NCI-H510A (cell line): ENCODE results near the gene TNN.
"Not testable (repeated sequence)": the region's sequence is repeated elsewhere in the genome, so short reads cannot be mapped to it uniquely, and the experiment has no call there.

Experiments used
- DNase-seq: peaks from one replicate; lab custom pipeline; 2025; lab: John Stamatoyannopoulos, UW

TNN gene, protein sequence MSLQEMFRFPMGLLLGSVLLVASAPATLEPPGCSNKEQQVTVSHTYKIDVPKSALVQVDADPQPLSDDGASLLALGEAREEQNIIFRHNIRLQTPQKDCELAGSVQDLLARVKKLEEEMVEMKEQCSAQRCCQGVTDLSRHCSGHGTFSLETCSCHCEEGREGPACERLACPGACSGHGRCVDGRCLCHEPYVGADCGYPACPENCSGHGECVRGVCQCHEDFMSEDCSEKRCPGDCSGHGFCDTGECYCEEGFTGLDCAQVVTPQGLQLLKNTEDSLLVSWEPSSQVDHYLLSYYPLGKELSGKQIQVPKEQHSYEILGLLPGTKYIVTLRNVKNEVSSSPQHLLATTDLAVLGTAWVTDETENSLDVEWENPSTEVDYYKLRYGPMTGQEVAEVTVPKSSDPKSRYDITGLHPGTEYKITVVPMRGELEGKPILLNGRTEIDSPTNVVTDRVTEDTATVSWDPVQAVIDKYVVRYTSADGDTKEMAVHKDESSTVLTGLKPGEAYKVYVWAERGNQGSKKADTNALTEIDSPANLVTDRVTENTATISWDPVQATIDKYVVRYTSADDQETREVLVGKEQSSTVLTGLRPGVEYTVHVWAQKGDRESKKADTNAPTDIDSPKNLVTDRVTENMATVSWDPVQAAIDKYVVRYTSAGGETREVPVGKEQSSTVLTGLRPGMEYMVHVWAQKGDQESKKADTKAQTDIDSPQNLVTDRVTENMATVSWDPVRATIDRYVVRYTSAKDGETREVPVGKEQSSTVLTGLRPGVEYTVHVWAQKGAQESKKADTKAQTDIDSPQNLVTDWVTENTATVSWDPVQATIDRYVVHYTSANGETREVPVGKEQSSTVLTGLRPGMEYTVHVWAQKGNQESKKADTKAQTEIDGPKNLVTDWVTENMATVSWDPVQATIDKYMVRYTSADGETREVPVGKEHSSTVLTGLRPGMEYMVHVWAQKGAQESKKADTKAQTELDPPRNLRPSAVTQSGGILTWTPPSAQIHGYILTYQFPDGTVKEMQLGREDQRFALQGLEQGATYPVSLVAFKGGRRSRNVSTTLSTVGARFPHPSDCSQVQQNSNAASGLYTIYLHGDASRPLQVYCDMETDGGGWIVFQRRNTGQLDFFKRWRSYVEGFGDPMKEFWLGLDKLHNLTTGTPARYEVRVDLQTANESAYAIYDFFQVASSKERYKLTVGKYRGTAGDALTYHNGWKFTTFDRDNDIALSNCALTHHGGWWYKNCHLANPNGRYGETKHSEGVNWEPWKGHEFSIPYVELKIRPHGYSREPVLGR (N-terminal part only)

DNA sequence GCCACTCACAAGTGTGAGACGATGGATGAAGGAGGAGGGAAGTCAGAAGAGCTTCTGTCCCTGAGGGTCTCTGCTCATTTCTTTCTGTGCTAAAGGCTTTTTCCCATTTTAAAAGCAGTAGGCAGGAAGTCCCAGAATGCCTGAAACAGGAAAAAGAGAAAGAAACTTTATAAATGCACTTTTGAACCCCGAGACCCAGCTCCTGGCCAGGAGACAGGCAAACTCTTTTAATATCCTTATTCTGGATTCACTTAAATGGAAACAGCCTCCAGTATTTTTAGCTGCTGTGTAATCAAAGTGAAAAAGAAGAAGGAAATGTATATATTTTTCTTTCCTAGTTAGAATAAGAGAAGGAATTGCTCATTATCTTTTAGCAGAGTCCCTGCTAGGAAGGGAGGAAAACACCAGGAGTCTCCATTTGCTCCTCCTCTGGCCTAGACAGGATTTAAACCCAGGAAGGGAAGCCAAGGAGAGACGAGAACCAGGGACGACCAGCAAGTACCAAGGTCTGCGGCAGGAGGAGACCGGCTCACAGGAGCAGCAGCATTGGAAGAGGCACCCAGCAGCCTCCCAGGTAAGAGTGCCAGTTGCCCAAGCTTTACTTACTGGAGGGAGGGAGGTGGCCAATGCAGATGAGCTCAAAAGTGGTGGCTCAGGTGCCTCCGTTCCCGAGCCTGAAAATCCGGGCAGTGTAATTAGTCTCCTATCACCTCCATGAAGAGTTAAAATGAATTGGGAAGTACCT lies at the start of gene TNN:
Gene TNN, plus strand, starts transcription at position 472 of the 745 bp plus-strand sequence. CDS start 9,586 bp downstream, outside the sequence.
- no peak for DNase-seq

DNA sequence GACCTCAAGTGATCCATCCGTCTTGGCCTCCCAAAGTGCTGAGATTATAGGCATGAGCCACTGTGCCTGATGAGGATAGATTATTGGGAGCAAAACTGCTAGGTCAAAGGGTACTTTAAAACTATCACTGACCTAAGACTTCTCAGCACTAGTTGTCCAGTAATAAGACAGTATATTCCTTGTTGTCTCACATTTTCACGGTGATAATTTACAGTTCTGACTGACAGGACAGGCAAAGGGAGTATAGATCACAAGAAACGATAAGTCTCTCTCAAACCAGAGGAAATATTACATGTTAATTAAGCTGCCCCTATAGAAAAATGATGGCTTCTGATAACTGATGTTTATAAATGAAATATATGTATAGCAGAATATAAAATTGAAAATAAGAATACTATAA lies 48.1 kb upstream of the TNN start:
- no peak for DNase-seq

DNA sequence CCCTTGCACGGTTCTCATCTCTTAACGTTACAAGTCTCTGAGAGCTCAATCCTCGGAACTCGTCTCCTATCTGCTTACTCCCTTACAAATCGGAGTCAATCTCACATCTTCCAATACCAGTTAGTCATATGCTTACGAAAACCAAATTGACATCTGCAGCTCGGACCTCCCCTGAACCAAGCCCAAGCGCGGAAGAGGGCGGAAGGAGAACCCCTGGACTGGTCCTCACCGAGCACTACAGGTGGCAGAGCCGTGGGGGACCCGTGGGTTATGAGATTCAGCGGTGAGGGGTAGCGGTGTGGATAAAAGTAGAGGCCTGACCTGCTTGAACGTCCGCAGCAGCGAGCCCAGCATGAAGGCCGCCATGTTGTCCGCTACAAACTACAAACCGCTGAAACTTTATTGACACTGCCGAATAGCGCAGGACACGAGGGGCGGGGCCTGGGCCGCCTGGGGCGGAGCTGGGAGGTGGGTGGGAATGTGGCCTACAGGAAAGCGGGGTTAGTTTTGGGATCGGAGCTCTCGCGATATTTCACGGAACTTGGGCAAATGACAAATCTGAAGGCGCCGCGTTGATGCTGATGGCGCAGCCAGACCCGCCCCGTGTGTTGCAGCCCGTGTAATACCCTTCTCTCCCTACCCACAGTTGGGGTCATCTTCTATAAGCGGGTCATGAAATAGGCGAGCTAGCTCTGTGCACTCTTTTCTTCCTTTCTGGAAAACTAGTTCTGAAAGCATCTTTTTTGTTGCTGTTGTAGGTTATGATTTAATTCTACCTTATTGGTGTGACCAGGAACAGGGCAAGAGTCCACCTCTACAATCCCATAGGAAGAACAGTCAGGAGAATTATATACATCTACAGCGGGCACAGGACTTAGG lies 44.4 kb upstream of the TNN start, which contains the start of gene MRPS14:
Gene MRPS14, minus strand, starts transcription at position 383 of the 879 bp plus-strand sequence. Its CDS starts 17 bp downstream, at position 366.
- DNase-seq: peak; percentile 95

DNA sequence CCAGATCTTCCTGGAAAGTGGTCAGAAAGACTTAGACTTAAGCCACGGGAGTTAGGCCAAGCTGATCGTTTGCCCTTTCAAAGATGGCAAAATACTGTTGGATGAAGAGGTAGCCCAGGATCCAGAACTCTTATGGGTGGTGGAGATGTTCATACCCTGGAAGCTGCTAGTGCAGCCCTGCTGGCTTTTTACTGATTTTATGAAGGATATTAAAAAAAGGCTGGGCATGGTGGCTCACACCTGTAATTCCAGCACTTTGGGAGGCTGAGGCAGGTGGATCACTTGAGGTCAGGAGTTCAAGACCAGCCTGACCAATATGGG lies 43.8 kb upstream of the TNN start:
- DNase-seq: not testable (repeated sequence)

DNA sequence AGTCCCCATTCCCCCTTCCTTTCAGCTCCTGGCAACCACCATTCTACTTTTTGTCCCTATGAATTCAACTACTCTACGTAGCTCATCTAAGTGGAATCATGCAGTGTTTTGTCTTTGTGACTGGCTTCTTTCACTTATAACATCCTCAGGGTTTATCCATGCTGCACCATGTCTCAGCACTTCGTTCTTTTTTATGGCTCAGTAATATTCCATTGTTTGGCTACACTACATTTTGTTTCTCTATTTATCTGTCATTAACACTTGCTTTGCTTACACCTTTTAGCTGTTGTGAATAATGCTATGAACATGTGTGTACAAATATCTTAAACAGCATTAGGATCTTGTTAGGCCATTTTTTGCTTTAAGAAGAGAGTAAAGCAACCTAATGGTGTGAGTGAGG lies 42.9 kb upstream of the TNN start:
- DNase-seq: no peak

DNA sequence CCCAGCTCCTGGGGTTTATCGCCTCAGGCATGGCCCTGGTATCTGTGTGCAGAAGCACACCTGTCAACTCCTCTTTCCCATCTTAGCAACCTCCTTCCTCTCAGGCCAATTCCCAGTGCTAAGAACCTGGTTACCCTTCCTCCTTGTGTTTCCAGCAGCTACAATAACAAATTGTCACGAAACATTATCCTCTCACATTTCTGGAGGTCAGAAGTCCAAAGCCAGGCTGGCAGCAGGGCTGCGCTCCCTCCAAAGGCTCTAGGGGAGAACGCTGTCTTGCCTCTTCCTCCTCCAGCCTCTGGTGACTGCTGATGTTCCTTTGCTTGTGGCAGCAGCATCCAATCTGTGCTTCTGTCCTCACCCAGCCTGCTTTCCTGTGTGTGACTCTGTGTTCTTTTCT lies 33.7 kb upstream of the TNN start:
- DNase-seq: no peak

DNA sequence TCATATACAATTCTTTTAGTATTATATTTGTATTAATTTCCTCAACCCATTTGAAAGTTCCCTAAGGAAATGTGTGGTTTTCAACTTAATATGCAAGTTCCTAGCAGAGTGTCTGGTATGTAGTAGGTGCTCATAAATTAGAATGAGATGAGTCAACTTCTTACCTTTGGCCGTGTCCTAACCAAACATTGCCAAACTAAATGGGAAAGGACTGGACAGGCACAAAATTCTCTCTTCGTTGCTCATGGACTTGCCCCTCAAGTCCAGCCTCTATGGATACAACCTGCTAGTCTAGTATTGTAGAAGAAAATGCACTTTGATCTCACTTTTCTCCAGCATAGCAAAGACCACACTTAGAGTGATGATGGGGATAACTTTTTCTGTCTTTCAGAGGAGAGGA lies 32.9 kb upstream of the TNN start:
- DNase-seq: no peak

DNA sequence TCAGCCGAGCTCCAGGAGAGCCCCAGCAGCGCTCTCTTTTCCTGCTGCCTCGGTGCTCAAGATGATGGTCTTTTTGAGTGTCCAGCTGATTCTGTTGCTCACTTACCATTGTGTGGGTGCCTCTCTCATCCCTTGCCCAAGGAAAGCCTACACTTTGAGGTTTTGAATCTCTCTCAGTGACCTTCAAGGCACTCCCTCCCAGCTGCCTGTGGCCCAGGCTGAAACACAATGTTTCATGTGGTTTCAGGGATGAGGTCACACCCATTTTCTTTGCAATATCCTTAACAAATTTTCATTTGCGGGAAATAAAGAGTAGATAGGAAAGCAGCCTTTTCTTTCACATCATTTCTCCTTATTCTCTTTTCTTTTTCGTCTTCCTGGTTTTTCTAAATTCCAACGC lies 31.8 kb upstream of the TNN start:
- DNase-seq: no peak

DNA sequence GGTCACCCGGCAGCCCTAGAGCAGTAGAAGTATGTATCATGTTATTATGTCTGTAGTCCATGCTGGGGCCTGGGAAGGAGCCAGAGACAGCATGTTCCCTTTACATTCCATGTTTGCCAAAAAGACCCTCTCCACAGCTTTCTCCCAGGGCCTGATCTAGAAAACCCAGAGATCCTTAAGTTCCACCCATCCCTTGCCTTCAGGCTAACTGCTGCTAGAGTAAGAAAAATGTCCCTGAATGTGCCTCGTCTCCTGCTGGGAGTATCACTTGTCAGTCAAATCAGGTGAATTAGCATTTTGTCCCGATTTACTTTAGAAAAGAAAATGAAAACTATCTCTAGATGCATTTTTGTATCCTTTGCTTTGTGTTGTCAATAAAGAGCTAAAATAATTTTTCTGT lies 31.2 kb upstream of the TNN start:
- DNase-seq: no peak

DNA sequence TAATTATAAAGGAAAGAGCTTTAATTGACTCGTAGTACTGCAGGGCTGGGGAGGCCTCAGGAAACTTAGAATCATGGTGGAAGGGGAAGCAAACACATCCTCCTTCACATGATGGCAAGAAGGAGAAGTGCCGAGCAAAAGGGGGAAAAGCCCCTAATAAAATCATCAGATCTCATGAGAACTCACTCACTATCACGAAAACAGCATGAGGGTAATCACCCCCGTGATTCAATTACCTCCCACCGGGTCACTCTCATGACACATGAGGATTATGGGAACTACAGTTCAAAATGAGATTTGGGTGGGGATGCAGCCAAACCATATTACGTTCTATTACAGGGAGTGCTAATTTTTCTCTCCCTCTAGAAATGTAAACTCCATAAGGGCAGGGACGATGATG lies 30.2 kb upstream of the TNN start:
- DNase-seq: no peak

DNA sequence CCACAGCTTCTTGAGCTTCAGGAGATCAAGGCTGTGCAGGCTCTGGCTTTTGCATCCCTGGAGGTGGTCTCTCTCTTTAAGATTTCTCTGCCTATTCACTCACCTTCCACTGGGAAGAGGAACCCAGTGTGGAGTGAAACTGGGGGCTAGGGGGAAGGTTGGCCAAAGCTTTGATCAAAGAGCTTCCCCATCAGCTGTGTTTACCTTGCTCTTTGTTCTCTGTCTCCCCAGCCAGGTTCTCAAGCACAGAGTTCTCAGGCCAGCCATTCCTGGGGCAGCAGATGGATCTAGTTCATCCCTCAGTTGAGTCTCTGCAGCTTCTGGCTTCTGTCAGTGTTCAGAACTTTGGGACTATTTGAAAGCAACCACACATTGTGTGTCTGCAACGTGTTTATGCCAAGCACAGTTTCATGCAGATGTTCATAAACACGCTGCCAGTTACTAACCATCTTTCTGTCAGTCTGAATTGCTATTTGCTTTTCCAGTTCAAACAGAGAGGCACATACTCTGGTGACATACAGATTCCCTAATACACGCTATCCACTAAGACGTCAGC lies 27.2 kb upstream of the TNN start:
- no peak for DNase-seq

DNA sequence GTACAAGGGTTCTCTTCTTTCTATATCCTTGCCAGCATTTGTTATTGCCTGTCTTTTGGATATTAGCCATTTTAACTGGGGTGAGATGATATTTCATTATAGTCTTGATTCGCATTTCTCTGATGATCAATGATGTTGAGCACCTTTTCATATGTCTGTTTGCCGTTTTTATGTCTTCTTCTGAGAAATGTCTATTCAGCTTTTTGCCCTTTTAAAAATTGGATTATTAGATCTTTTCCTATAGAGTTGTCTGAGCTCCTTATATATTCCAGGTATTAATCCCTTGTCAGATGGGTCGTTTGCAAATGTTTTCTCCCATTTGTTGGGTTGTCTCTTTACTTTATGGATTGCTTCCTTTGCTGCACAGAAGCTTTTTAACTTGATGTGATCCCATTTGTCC lies 25.0 kb upstream of the TNN start:
- no peak for DNase-seq

DNA sequence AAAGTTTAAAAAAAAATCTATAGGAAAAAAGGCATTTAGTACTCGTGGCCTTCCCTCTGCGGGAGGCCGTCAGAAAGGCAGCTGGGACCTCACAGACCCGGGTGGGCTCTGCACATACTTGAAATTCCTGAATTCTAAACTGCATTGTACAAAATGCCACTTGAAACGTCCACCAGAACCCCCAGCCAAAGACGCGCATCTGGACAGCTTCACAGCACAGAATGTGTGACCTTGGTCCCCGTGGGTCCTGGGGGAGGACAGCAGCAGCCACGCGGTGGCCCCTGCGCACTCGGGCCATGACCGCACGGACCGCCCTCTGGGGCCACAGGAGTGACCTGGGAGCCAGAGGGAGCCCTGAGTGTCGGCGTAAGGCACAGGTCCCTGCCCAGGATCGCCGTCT lies 23.8 kb upstream of the TNN start:
- no peak for DNase-seq

DNA sequence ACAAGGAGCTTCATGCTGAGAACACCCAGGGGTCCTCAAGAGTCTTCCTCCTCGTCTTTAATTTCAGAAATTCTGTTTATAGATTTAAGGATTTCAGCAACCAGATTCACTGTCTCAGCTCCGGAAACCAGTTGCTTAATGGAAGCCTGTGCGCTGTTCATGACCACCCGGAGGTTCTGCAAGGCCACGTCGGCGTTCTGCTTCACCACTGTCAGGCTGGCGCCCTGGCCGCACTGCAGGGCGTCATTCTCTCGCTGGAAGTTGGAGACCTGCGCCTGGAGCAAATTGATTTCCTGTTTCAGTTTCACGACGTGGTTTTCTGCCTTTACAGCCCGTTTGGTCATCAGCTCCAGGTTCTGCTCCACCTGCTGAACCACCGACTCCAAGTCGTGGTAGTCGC lies 23.0 kb upstream of the TNN start:
- not testable (repeated sequence) for DNase-seq

DNA sequence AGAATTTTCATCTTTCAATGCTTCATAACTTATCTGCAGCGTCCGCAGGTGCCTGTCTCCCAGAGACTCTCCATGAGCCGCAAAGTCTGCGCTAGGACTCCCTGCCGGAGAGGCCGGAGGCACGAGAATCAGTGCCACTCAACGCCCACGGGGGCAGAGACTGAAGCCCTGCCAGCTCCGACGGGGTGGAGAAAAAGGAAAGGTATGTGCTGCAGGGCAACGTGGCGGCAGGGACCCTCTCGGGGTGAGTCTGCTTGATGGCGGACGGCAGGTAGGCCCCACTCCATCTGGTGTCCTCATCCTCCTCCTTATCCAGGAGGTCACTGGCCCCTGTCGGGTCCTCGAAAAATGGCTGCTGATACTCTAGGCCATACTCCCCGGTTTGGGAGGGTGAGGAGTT lies 22.5 kb upstream of the TNN start:
- DNase-seq: no peak

DNA sequence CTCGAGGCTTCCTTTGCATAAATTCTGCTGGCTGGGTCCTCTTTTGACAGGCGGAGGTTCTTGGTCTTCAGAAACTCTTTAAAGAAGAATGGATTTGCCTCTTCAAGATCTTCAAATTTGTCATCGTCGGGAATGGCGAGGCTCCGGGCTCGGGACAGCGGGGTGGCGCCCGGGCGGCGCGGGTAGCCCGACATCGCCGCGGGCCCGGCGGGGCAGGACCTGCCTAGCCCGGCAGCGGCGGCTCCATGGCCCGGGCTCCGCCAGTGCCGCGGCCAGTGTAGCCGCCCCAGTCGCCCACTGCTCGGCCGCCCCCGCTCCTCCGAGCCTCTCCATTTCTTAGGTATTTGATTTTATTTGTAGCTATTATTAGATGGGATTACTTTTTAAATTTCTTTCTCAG lies 22.1 kb upstream of the TNN start:
- no peak for DNase-seq

DNA sequence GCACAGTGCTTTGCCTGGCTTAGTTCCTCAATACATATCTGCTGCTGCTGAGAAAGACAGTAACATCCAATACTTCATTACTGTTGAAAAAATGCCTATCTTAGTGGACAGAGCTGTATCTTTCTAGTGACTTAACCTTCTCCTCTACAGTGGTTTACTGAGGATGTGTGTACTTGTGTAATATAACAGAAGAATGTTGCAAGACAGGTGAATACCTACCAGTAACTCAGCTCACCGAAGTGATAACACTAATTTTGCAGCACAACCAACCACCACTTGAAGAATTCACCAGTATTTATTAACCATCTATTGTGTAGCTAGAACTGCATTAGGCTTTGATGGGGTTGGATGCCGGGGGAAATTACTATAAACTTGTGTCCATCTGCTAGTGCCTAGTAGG lies 16.6 kb upstream of the TNN start:
- no peak for DNase-seq

DNA sequence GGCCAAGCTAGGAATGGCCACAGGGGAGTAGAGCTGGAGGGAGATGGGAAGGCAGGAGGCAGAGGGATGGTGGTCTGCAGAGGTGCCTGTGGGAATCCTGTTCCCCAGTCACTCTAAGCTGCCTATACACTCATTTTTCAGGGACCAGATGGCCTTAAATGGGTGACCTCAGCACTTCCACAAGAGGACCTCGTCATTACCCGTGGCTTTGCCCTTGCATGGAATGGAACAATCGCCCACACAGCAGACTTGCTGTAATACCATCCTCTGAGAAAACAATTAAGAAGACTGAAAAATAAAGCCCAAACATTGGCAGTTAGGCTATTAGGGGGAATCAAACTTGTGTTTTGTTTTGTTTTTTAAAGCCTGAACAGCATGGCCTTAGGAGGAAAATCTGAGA lies 12.9 kb upstream of the TNN start:
- DNase-seq: no peak

DNA sequence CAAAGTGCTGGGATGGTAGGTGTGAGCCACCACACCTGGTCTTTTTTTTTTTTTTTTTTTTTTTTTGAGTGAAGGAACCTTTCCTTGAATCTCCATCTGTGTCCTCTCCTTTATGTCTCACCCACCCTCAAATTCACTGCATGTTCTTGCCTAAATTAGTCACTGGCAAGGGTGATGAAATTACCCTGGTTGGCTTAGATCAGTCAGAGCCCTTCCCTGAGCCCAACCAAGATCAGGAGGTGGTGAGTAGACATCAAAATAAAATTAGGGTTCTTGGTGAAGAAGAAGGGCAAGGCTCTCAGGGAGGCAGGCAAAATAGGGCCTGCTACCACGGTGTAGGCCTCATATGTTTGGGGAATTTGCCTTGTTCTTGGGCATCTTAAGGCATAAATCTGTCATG lies 5.3 kb upstream of the TNN start:
- no peak for DNase-seq

DNA sequence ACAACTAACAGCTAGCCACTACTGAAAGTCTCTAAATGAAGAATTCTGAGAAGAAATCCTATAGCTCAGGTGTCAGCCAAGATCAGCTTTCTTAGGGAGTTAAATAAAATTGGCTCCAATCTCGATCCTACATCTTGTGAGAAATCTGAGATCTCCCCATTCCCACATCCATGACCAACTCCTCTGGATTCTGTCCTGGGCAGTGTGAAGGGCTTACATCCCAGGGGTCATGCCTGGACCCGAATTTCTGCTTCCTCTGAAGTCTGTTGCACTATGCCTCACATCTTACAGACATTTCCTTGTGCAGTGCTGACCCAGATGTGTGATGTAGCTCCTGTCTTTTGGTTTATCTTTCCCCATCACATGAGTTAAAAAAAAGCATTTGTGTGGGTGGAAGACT lies 4.8 kb upstream of the TNN start:
- no peak for DNase-seq
